ENCODE results near the gene EMC7. TPM values are rescaled to one million over a fixed set of nuclear protein-coding genes. Genes with fewer than 3 reads are reported as not detected.

The EMC7 gene
- total and polyA plus RNA-seq, 2 experiments from 2014 or later: 18.3 to 55.1 TPM

DNA sequence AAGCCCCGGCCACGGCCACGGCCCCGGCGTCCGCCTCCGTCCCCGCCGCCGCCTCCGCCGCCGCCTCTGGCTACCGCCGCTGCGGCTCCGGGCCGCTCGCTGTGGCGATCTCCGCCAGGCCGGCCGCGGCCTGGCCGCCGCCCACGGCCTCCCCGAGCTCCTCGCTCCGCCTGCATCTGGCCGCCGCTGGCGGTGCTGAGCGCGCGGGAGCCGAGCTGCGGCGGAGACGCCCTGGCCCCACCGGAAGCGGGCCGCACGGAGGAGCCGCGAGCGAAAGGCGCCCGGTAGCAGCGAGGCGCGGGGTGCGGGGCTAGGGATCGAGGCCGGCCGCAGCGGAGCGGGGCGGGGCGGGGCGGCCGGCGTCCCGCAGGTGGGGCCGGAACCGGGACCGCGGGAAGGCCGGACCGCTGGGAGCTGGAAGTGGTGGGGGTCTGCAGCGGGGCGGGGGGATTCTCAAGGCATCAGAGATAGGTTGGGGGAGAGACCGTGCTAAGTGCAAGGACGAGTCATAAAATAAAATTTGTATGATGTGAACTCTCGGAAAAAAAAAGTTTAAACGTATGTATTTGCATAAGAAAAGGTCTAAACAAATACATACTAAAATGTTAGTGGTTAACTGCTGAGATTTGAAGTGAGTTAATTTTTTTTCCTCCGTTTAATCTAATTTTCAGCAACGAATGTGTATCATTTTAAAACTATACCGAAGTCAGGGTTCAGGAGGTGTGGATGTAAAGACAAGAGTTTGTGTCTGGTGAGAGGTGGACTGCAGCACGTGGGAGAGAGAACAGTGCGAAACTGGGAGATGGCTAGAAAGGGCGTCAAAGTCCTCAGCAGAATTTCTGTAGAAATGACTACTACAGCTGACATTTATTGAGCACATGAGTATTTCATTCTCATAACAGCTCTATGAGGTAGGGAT lies 62.5 kb downstream of the EMC7 start, which contains the start of gene AVEN:
TSS of gene AVEN (minus strand) at position 334 of the 919 bp plus-strand sequence. CDS start at position 176, 158 bp downstream.
- peak within 1 kb of the TSS; percentile 88 for H3K4me2 ChIP-seq
- no peak within 1 kb of the TSS for H3K27ac Mint-ChIP-seq
- peaks cover 12% of the 10 kb centered on the region for H3K4me1 Mint-ChIP-seq
- peaks cover 45% of the 10 kb centered on the region for H3K27me3 ChIP-seq (ENCODE audit: insufficient read depth)
- peak within 1 kb of the TSS; percentile 99 for H2AFZ ChIP-seq
- ATAC-seq (peak; percentile 82), DNase-seq (ENCODE audit: low spot score) (peak; percentile 71)
- no peak within 1 kb of the TSS for H3K27ac ChIP-seq (ENCODE audit: low read depth)
- 0 out of 2 replicates have a peak, but pooled peaks cover 3% of the 10 kb centered on the region for H4K20me1 ChIP-seq (replicated peaks; ENCODE audit: insufficient read depth)
- H3K9me2 ChIP-seq (ENCODE audit: insufficient read depth): no peaks in the 10 kb centered on the region
- H3K79me2 ChIP-seq (replicated peaks; ENCODE audit: insufficient read depth): peaks cover 7% of the 10 kb centered on the region
- H3K4me3 ChIP-seq: peak within 1 kb of the TSS; percentile 90
- no peaks in the 10 kb centered on the region for H3F3A ChIP-seq (replicated peaks; ENCODE audit: low read depth)
- H3K27me3 Mint-ChIP-seq (ENCODE audit: insufficient read depth, low read depth, poor library complexity): peaks cover 29% of the 10 kb centered on the region
- peaks cover 9% of the 10 kb centered on the region for H3K4me1 ChIP-seq (ENCODE audit: insufficient read depth)
- H3K36me3 Mint-ChIP-seq (ENCODE audit: low read depth): no peaks in the 10 kb centered on the region
- H3K9me3 Mint-ChIP-seq: no peaks in the 10 kb centered on the region
- H3K4me3 Mint-ChIP-seq: peak within 1 kb of the TSS; percentile 90
- H3K36me3 ChIP-seq (ENCODE audit: insufficient read depth): no peaks in the 10 kb centered on the region
- TF ChIP-seq CTCF (conservative IDR thresholded peaks at IDR 0.05; ENCODE audit: low read depth in 2 of 2): no peak
- TF ChIP-seq NANOG (IDR thresholded peaks at IDR 0.05; ENCODE audit: borderline replicate concordance): no peak

GRCh38 chr15:34038023-34038870 lies 63.4 kb downstream of the EMC7 start:
- Mint-ChIP-seq H3K4me1 (peaks cover 12% of the 10 kb centered on the region), H3K27ac (no peak overlapping the region), H3K4me3 (peak overlapping the region; percentile 90), H3K9me3 (no peaks in the 10 kb centered on the region), H3K27me3 (ENCODE audit: insufficient read depth, low read depth, poor library complexity) (peaks cover 29% of the 10 kb centered on the region), H3K36me3 (ENCODE audit: low read depth) (no peaks in the 10 kb centered on the region)
- Histone ChIP-seq H3K27ac (ENCODE audit: low read depth) (no peak overlapping the region), H3K27me3 (ENCODE audit: insufficient read depth) (peaks cover 45% of the 10 kb centered on the region), H3K4me3 (peak overlapping the region; percentile 90), H3F3A (replicated peaks; ENCODE audit: low read depth) (no peaks in the 10 kb centered on the region), H3K79me2 (replicated peaks; ENCODE audit: insufficient read depth) (peaks cover 9% of the 10 kb centered on the region), H3K4me1 (ENCODE audit: insufficient read depth) (peaks cover 9% of the 10 kb centered on the region), H3K9me2 (ENCODE audit: insufficient read depth) (no peaks in the 10 kb centered on the region), H2AFZ (peak overlapping the region; percentile 99), H4K20me1 (replicated peaks; ENCODE audit: insufficient read depth) (0 out of 2 replicates have a peak, but pooled peaks cover 3% of the 10 kb centered on the region), H3K4me2 (peak overlapping the region; percentile 88), H3K36me3 (ENCODE audit: insufficient read depth) (no peaks in the 10 kb centered on the region)
- ATAC-seq: peak; percentile 81
- TF ChIP-seq EZH2 (IDR thresholded peaks at IDR 0.05; ENCODE audit: low read depth, unreplicated experiment) (no peak), POLR2AphosphoS5 (IDR thresholded peaks at IDR 0.05; ENCODE audit: low read depth) (peak; percentile 54; the same call in 1 of the 2 replicates), CTCF (conservative IDR thresholded peaks at IDR 0.05; ENCODE audit: low read depth in 2 of 2) (no peak)
- peak; percentile 82 for DNase-seq (ENCODE audit: low spot score)

Other genes starting within 250 kb of the EMC7 start
- not detected in 2 replicates for gene CHRM5, start 133.4 kb downstream of the EMC7 start, total RNA-seq (2014; rRNA removed; shearing (Covaris generic))
- gene CHRM5, start 133.4 kb downstream of the EMC7 start, polyA plus RNA-seq (2016; fragmentation: Nextera tagmentation; extraction: Ambion mirVana): not detected in 2 replicates
- 10.3 and 12.1 TPM in 2 replicates for gene AVEN, start 62.7 kb downstream of the EMC7 start, total RNA-seq (2014; rRNA removed; shearing (Covaris generic))
- gene AVEN, start 62.7 kb downstream of the EMC7 start, polyA plus RNA-seq (2016; fragmentation: Nextera tagmentation; extraction: Ambion mirVana): 7.7 and 9.3 TPM in 2 replicates
- gene PGBD4, start 221 bp upstream of the EMC7 start, total RNA-seq (2014; rRNA removed; shearing (Covaris generic)): 0.39 and 0.66 TPM in 2 replicates
- gene PGBD4, start 221 bp upstream of the EMC7 start, polyA plus RNA-seq (2016; fragmentation: Nextera tagmentation; extraction: Ambion mirVana): 0.50 and 0.61 TPM in 2 replicates
- gene KATNBL1, start 108.2 kb upstream of the EMC7 start, total RNA-seq (2014; rRNA removed; shearing (Covaris generic)): 60.2 and 68.2 TPM in 2 replicates
- gene KATNBL1, start 108.2 kb upstream of the EMC7 start, polyA plus RNA-seq (2016; fragmentation: Nextera tagmentation; extraction: Ambion mirVana): 81.4 and 96.1 TPM in 2 replicates
- 118 and 151 TPM in 2 replicates for gene EMC4, start 123.2 kb upstream of the EMC7 start, total RNA-seq (2014; rRNA removed; shearing (Covaris generic))
- 194 and 211 TPM in 2 replicates for gene EMC4, start 123.2 kb upstream of the EMC7 start, polyA plus RNA-seq (2016; fragmentation: Nextera tagmentation; extraction: Ambion mirVana)
- gene SLC12A6, start 235.9 kb upstream of the EMC7 start, total RNA-seq (2014; rRNA removed; shearing (Covaris generic)): 14.1 and 16.1 TPM in 2 replicates
- gene SLC12A6, start 235.9 kb upstream of the EMC7 start, polyA plus RNA-seq (2016; fragmentation: Nextera tagmentation; extraction: Ambion mirVana): 2.4 and 2.5 TPM in 2 replicates
- gene NOP10, start 241.3 kb upstream of the EMC7 start, total RNA-seq (2014; rRNA removed; shearing (Covaris generic)): 417 and 566 TPM in 2 replicates
- 718 and 746 TPM in 2 replicates for gene NOP10, start 241.3 kb upstream of the EMC7 start, polyA plus RNA-seq (2016; fragmentation: Nextera tagmentation; extraction: Ambion mirVana)
- gene NUTM1, start 241.5 kb upstream of the EMC7 start, total RNA-seq (2014; rRNA removed; shearing (Covaris generic)): 1.0 and 1.2 TPM in 2 replicates
- gene NUTM1, start 241.5 kb upstream of the EMC7 start, polyA plus RNA-seq (2016; fragmentation: Nextera tagmentation; extraction: Ambion mirVana): 0.16 and 0.40 TPM in 2 replicates